Activated CD4-positive, alpha-beta memory T cell treated with anti-CD3 and anti-CD28 coated beads for 36 hours (primary cell): ENCODE measurements around the gene RFX3. TPM values are rescaled to one million over a fixed set of nuclear protein-coding genes. Genes with fewer than 3 reads are reported as not detected.
"Not testable (repeated sequence)": the region's sequence is repeated elsewhere in the genome, so short reads cannot be mapped to it uniquely, and the experiment has no call there.

ENCODE experiments used
- CTCF ChIA-PET: fragments of 350-600 bp; sonication (Branson Sonifier 250); formaldehyde crosslinking; loops from one replicate; lab custom pipeline; 2021; ENCODE audit warnings: antibody characterized with exemption, inconsistent platforms; lab: Charles Lee
- POLR2A ChIA-PET: fragments of 350-600 bp; sonication (Branson Sonifier 250); formaldehyde crosslinking; loops from one replicate; lab custom pipeline; 2021; ENCODE audit warnings: antibody characterized with exemption; lab: Charles Lee
- DNase-seq: peaks from one replicate; pipeline ENCODE4 v3.0.0-alpha.2; 2020
- H3K27ac Mint-ChIP-seq: one replicate; pipeline ENCODE4 v1.8.0; 2021; ENCODE audit warnings: mixed read lengths
- H3K27me3 Mint-ChIP-seq: one replicate; pipeline ENCODE4 v1.8.0; 2021; ENCODE audit warnings: mixed read lengths
- H3K36me3 Mint-ChIP-seq: one replicate; pipeline ENCODE4 v1.8.0; 2021; ENCODE audit warnings: mixed read lengths
- H3K4me1 Mint-ChIP-seq: one replicate; pipeline ENCODE4 v1.8.0; 2021; ENCODE audit warnings: low read depth, mixed read lengths
- H3K4me3 Mint-ChIP-seq: one replicate; pipeline ENCODE4 v1.8.0; 2021; ENCODE audit warnings: mild to moderate bottlenecking, mixed read lengths
- H3K9me3 Mint-ChIP-seq: one replicate; pipeline ENCODE4 v1.8.0; 2021; ENCODE audit warnings: mixed read lengths
- intact Hi-C: fragments of 100-400 bp; cut with micrococcal nuclease; formaldehyde crosslinking; loops from one replicate; pipeline ENCODE4 v1.15.1; 2023
- total RNA-seq, 2 experiments: library from RNA; stranded (reverse); gene quantifications; one replicate each; pipeline ENCODE4 v1.2.3, GENCODE V29; 2021

The RFX3 gene
- total RNA-seq, 2 experiments from 2014 or later = 12.2 to 13.4 TPM

GRCh38 chr9:3336951-3337350 is 188.8 kb downstream of the RFX3 start:
- no peaks in the 10 kb centered on the region for H3K27me3 Mint-ChIP-seq
- CTCF ChIA-PET = interaction anchor here (1.0 kb wide), 1 partner anchor 104 kb away, joined by 4 read pairs; no protein-coding TSS in a partner anchor
- no peak overlapping the region for H3K27ac Mint-ChIP-seq
- no peak overlapping the region for H3K4me3 Mint-ChIP-seq
- peaks cover 4% of the 10 kb centered on the region for H3K9me3 Mint-ChIP-seq
- peaks cover 23% of the 10 kb centered on the region for H3K4me1 Mint-ChIP-seq
- H3K36me3 Mint-ChIP-seq = peaks cover 9% of the 10 kb centered on the region
- DNase-seq = no peak
- intact Hi-C loops = no loop called here
- POLR2A ChIA-PET = no interaction called here

- ChIA-PET CTCF (interaction anchor here (2.3 kb wide), 1 partner anchor 109 kb away, joined by 12 read pairs; no protein-coding TSS in a partner anchor), POLR2A (no interaction called here)
- Mint-ChIP-seq H3K9me3 (no peaks in the 10 kb centered on the region), H3K27me3 (no peaks in the 10 kb centered on the region), H3K27ac (no peak overlapping the region), H3K36me3 (peaks cover 4% of the 10 kb centered on the region), H3K4me1 (peaks cover 10% of the 10 kb centered on the region), H3K4me3 (no peak overlapping the region)
- intact Hi-C loops = no loop called here
- DNase-seq = no peak
These were observed 193.0 kb downstream of the RFX3 start for GRCh38 chr9:3332802-3333201.

- Mint-ChIP-seq H3K4me3 (no peak overlapping the region), H3K9me3 (no peaks in the 10 kb centered on the region), H3K4me1 (peaks cover under 1% of the 10 kb centered on the region), H3K36me3 (peaks cover 4% of the 10 kb centered on the region), H3K27me3 (no peaks in the 10 kb centered on the region), H3K27ac (no peak overlapping the region)
- ChIA-PET POLR2A (no interaction called here), CTCF (interaction anchor here (1.1 to 1.8 kb wide), 4 partner anchors 11 to 110 kb away, joined by 3 to 18 read pairs (median 3); no protein-coding TSS in a partner anchor)
- intact Hi-C loops = loop anchor here (2.0 kb wide), 1 partner anchor 109 kb away; no protein-coding TSS in a partner anchor
- peak; percentile 11 for DNase-seq
These were observed 194.0 kb downstream of the RFX3 start for GRCh38 chr9:3331801-3332200.

DNA sequence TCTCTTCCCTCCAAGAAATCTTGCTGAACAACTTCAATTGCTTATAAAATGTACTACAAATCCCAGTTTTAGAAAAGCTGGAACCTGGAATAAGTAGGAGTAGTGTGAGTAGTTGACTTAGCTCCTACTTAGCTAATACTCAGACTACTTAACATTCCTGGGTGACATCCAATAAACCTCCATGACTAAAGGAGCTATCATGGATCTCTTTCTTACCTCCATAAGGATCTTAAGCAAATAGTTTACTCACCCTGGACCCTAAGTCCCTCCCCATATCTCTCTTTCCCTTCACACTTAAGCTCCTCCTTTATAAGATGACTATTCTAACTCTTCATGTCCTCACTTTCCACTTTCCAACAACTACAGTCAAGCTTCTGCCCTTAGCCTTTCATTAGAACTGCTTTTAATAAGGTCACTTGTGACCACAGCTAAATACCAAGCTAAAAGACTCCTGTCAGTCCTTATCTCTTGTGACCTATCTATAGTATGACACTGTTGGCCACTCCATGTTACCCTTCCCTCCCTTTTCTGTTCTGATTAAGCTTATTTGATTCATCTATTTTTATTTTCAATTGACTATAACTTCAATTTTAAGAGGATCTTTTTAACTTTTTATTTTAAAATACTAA is 194.9 kb downstream of the RFX3 start:
- DNase-seq = no peak
- Mint-ChIP-seq H3K9me3 (no peaks in the 10 kb centered on the region), H3K4me3 (no peak overlapping the region), H3K27ac (no peak overlapping the region), H3K36me3 (peaks cover 4% of the 10 kb centered on the region), H3K27me3 (no peaks in the 10 kb centered on the region), H3K4me1 (no peaks in the 10 kb centered on the region)
- intact Hi-C loops = loop anchor here (2.0 kb wide), 1 partner anchor 110 kb away; no protein-coding TSS in a partner anchor
- ChIA-PET CTCF (interaction anchor here (1.1 to 1.8 kb wide), 4 partner anchors 10 to 111 kb away, joined by 3 to 18 read pairs (median 3); no protein-coding TSS in a partner anchor), POLR2A (no interaction called here)

GRCh38 chr9:3329361-3329760 is 196.4 kb downstream of the RFX3 start:
- no peaks in the 10 kb centered on the region for H3K4me1 Mint-ChIP-seq
- CTCF ChIA-PET = no interaction called here
- no peaks in the 10 kb centered on the region for H3K27me3 Mint-ChIP-seq
- intact Hi-C loops = no loop called here
- H3K36me3 Mint-ChIP-seq = peaks cover 4% of the 10 kb centered on the region
- POLR2A ChIA-PET = no interaction called here
- no peak for DNase-seq
- no peaks in the 10 kb centered on the region for H3K9me3 Mint-ChIP-seq
- no peak overlapping the region for H3K27ac Mint-ChIP-seq
- no peak overlapping the region for H3K4me3 Mint-ChIP-seq

DNA sequence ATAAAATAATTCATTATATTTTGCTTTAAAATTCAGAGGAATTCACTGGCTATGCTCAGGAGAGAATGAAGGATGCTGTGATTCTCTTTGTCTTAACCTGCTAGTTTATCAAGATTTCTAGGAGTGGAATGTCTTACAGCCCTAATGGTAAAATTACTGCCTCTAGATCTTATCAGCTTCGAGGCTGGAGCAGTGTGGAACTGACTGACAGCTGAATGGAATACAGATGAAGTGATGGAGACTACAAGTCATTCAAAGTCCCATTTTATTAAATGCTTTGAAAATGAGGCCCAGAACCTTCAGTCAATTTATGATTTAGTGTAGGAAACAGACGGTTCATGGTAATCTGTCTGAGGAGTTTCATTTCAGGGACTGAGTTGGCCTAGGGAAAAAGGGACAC is 202.1 kb downstream of the RFX3 start:
- H3K27me3 Mint-ChIP-seq = no peaks in the 10 kb centered on the region
- DNase-seq = no peak
- peaks cover 12% of the 10 kb centered on the region for H3K36me3 Mint-ChIP-seq
- CTCF ChIA-PET = no interaction called here
- POLR2A ChIA-PET = no interaction called here
- no peaks in the 10 kb centered on the region for H3K9me3 Mint-ChIP-seq
- intact Hi-C loops = no loop called here
- no peak overlapping the region for H3K4me3 Mint-ChIP-seq
- no peak overlapping the region for H3K27ac Mint-ChIP-seq
- no peaks in the 10 kb centered on the region for H3K4me1 Mint-ChIP-seq

DNA sequence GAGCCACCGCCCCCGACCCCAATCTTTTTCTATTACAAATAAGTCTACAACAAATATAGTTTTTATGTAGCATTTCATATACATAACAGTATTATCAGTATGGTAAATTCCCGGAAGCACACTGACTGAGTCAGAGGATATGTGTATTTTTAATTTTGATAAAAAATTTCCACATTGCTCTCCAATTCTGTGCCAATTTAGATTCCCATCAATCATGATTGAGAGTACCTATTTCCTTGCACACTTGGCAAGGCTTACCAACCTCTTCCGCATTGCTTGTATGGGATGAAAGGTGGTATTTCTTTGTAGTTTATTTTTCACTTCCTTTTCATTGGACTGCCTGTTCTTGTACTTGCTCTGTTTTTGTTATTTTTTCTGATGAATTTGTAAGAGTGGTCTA is 204.6 kb downstream of the RFX3 start:
- Mint-ChIP-seq H3K36me3 (peaks cover 29% of the 10 kb centered on the region), H3K4me3 (no peak overlapping the region), H3K9me3 (peaks cover 14% of the 10 kb centered on the region), H3K27me3 (no peaks in the 10 kb centered on the region), H3K27ac (no peak overlapping the region), H3K4me1 (no peaks in the 10 kb centered on the region)
- DNase-seq = no peak
- CTCF ChIA-PET = interaction anchor here (1.8 kb wide), 1 partner anchor 10 kb away, joined by 3 read pairs; no protein-coding TSS in a partner anchor
- intact Hi-C loops = no loop called here
- POLR2A ChIA-PET = no interaction called here

- DNase-seq, intact Hi-C loops, H3K27me3 Mint-ChIP-seq, H3K27ac Mint-ChIP-seq, H3K4me3 Mint-ChIP-seq, H3K4me1 Mint-ChIP-seq, POLR2A ChIA-PET: not testable (repeated sequence)
- Mint-ChIP-seq H3K9me3 (peaks cover 11% of the 10 kb centered on the region), H3K36me3 (peaks cover 33% of the 10 kb centered on the region)
- CTCF ChIA-PET = interaction anchor here (0.8 kb wide), 1 partner anchor 72 kb away, joined by 3 read pairs; no protein-coding TSS in a partner anchor
These were observed 213.2 kb downstream of the RFX3 start for GRCh38 chr9:3312595-3312994.

DNA sequence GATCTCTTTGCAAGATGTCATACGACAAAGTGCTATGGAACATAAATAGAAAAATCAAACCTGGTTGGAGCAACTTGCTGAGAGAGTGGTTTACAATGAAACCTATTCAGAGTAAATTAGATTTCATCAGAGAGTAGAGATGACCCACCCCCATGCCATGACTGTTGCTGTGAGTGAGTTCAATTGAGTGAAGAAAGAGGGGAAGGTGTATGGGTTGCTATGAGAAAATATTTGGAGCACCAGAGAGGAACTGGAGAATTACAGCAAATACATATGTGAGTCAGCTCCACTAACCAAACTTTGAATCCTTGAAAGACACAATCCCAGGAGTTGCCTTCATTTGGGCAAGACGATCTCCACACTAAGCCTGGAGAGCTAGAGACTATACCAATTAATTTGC is 217.2 kb downstream of the RFX3 start:
- Mint-ChIP-seq H3K27me3 (no peaks in the 10 kb centered on the region), H3K36me3 (peaks cover 32% of the 10 kb centered on the region), H3K4me1 (peaks cover 3% of the 10 kb centered on the region), H3K27ac (no peak overlapping the region), H3K4me3 (no peak overlapping the region), H3K9me3 (peaks cover 2% of the 10 kb centered on the region)
- POLR2A ChIA-PET = no interaction called here
- CTCF ChIA-PET = no interaction called here
- no peak for DNase-seq
- intact Hi-C loops = no loop called here

GRCh38 chr9:3304388-3304787 is 221.4 kb downstream of the RFX3 start:
- CTCF ChIA-PET, H3K4me1 Mint-ChIP-seq, H3K27ac Mint-ChIP-seq, H3K9me3 Mint-ChIP-seq, H3K4me3 Mint-ChIP-seq, POLR2A ChIA-PET, intact Hi-C loops, H3K27me3 Mint-ChIP-seq: not testable (repeated sequence)
- peaks cover 25% of the 10 kb centered on the region for H3K36me3 Mint-ChIP-seq
- peak; percentile 10 for DNase-seq

DNA sequence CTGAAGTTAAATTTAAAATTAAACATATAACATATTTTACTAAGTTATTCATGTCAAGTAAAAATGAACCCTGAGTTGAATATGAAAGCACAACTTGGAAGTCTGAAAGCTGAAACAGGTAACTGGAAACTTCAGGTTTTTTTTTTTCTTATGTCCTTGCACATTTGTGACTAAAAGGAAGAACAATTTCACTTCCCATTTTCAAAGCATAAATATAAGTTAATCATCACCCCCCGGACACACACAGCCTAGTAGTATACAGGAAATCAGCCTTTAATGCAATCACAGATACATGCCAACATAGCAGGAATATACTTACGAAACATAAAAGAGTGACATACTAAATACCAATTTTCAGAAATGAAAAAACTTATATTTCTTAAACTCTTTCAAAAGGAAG is 225.9 kb downstream of the RFX3 start:
- ChIA-PET CTCF (no interaction called here), POLR2A (no interaction called here)
- Mint-ChIP-seq H3K27ac (no peak overlapping the region), H3K27me3 (no peaks in the 10 kb centered on the region), H3K4me1 (peaks cover 5% of the 10 kb centered on the region), H3K9me3 (peaks cover 2% of the 10 kb centered on the region), H3K36me3 (peaks cover 3% of the 10 kb centered on the region), H3K4me3 (no peak overlapping the region)
- intact Hi-C loops = no loop called here
- DNase-seq = no peak

GRCh38 chr9:3296536-3296935 is 229.3 kb downstream of the RFX3 start:
- intact Hi-C loops = no loop called here
- POLR2A ChIA-PET = no interaction called here
- no peak for DNase-seq
- H3K27ac Mint-ChIP-seq = no peak overlapping the region
- peaks cover 16% of the 10 kb centered on the region for H3K36me3 Mint-ChIP-seq
- CTCF ChIA-PET = no interaction called here
- no peaks in the 10 kb centered on the region for H3K27me3 Mint-ChIP-seq
- peaks cover 2% of the 10 kb centered on the region for H3K4me1 Mint-ChIP-seq
- H3K9me3 Mint-ChIP-seq = no peaks in the 10 kb centered on the region
- H3K4me3 Mint-ChIP-seq = no peak overlapping the region

DNA sequence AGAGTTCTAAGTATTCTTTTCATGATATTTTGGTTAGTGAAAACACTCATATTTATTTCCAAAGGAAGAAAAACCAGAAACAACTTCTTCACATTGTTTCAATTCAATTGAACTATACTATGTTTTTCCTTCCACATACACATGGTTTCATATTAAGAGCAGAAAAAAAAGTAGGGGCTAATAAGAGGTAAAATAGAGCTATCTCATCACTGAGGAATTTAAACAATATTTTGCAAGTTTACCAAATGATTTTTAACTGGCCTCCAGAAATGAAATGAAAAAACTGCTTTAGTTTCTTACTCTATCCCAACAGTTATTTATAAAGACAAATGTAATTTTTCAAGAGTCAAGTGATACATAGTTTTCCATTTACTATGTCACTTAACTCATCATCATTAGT is 233.5 kb downstream of the RFX3 start:
- Mint-ChIP-seq H3K4me1 (no peaks in the 10 kb centered on the region), H3K27ac (no peak overlapping the region), H3K9me3 (no peaks in the 10 kb centered on the region), H3K27me3 (no peaks in the 10 kb centered on the region), H3K4me3 (no peak overlapping the region), H3K36me3 (peaks cover 35% of the 10 kb centered on the region)
- ChIA-PET POLR2A (no interaction called here), CTCF (interaction anchor here (0.9 kb wide), 1 partner anchor 55 kb away, joined by 3 read pairs; no protein-coding TSS in a partner anchor)
- DNase-seq = no peak
- intact Hi-C loops = no loop called here
